GM21390 (cell line): ENCODE measurements around the gene TM2D3.

ENCODE experiments used
- ATAC-seq: cut with Tn5 transposase; IDR thresholded peaks from one replicate; pipeline ENCODE4 v1.9.1; 2021; ENCODE audit not compliant: unreplicated experiment

TM2D3 gene

GRCh38 chr15:101625980-101626379 is 26.2 kb downstream of the TM2D3 start:
- ATAC-seq: no peak

DNA sequence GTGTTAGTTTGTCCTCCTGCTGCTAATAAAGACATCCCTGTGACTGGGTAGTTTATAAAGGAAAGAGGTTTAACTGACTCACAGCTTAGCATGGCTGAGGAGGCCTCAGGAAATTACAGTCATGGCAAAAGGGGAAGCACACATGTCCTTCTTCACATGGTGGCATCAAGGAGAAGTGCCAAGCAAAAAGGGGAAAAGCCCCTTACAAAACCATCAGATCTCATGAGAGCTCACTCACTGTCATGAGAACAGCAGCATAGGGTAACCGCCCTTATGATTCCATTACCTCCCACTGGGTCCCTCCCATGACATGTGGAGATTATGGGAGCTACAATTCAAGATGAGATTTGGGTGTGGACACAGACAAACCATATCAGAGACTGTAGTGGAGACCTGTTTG is 27.0 kb downstream of the TM2D3 start:
- ATAC-seq: no peak

GRCh38 chr15:101623367-101624304 is 28.5 kb downstream of the TM2D3 start:
- no peak for ATAC-seq

- no peak for ATAC-seq
Measured at GRCh38 chr15:101621961-101622360, 30.2 kb downstream of the TM2D3 start.

DNA sequence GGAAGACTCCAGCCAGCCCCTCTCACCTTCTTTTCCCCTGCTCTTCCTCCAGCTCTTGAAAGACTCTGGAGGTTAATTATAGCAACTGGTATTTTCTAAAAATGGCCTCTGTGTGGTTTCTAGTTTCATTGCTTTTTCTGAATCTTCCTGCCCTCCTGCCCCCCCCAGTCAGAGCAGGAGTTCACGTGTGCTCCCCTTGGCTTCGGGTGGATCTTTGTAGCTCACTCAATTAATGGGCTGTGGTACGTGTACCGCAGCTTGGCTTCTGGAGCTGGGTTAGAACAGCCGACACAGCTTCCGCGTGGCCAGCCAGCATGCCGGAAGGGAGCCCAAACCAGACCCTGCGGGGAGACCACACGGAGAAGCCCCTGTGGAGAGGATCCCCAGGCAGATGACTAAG is 31.5 kb downstream of the TM2D3 start:
- ATAC-seq: no peak

GRCh38 chr15:101619615-101619865 is 32.6 kb downstream of the TM2D3 start:
- no peak for ATAC-seq

GRCh38 chr15:101618851-101619614 is 33.1 kb downstream of the TM2D3 start:
- no peak for ATAC-seq

DNA sequence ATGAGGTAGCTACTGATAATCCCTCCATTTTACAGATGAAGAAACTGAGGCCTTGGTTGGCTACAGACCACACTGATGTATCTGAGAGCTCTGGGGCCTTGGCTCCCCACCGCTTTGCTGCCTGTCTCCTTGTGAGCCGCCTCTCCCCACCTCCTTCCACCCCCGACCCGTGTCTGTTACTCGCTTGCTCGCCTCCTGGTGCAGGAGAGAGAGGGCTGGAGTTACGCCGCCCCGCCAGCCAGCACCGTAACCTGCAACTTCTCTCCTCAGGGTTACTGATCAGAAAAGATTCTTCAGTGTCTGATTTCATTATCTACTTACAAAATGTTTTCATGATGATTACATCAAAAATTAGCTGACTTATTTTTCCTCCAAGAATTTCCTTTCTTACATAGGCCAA is 34.1 kb downstream of the TM2D3 start:
- ATAC-seq: no peak

GRCh38 chr15:101617390-101617965 is 34.7 kb downstream of the TM2D3 start:
- ATAC-seq: no peak

DNA sequence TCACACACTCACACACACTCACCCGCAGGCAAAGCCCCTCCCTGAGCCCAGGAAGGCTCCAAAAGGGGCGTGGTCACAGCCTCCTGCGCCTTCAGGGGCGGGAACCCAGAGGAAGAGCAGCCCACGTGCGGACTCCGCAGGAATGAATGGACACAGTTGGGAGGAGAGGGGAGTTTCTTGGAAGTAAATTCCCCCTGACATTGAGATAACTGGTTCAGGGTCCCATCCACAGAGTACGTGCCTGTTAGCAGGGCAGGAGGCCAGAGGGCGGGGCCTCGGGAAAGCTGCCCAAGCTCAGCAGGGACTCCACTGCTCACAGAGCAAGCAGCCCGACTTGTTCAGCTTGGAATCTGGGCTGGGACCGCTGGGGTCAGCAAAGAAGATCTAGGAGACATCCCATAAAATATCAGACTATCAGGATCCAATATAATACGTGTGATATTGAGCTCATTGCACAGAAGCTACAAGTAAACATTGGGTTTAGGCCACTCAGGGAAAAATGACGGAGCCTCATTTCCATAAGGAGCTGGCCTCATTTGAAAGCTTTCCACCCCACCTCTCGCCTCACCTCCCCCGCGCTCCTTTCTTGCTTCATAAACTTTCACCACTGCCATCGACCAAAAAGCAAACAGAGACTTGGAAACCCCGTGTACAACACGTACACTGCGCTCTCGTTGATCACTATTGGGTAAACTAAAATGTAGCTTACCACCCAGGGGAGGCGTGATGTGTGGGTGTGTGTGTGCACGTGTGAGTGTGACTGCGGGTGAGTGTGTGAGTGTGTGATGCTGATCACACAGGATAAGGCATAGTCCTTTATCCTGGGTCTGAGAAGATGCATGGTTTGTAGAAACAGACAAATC is 36.0 kb downstream of the TM2D3 start:
- no peak for ATAC-seq

DNA sequence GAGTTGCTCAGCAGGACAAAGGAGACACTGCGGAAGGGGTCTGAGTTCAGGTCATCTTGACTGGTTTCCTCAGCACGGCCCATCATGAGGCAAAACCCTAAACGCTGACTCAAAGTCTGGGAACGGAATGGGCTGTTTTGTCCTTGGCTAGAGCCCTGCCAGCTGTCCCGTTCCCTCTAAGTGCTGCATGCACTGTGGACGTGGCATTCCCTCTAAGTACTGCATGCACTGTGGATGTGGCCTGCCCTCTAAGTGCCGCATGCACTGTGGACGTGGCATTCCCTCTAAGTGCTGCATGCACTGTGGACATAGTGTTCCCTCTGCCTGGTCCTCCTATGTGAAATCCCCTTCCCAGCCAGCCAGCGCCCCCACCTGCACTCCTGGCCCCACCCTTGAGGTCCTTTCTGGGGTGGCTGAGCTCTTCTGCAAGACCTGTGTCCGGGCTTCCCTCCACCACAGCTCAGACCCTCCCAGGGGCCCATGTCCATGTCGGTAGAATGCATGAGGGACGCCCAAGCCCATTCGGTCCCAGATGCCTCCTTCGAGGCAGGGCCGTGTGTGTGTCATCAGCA is 36.7 kb downstream of the TM2D3 start:
- no peak for ATAC-seq

DNA sequence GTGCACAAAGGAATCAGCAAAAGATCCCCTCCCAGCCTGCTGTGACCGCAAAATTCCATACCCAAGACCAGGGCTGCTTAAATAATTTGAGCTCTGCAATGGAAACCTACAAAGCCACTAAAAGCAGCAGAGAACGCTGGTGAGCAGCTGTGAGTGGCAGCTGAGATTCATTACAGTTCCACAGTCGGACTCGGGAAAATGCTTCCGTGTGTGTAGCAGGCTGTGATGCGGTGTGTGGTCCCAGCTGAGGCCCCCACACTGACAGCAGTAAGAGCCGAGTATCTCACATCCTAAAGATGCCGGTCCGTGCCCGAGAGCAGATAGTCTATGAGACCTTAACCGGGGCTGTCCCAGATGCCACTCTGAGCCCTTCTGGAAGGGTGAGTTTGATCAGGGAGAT is 37.4 kb downstream of the TM2D3 start:
- ATAC-seq: no peak

DNA sequence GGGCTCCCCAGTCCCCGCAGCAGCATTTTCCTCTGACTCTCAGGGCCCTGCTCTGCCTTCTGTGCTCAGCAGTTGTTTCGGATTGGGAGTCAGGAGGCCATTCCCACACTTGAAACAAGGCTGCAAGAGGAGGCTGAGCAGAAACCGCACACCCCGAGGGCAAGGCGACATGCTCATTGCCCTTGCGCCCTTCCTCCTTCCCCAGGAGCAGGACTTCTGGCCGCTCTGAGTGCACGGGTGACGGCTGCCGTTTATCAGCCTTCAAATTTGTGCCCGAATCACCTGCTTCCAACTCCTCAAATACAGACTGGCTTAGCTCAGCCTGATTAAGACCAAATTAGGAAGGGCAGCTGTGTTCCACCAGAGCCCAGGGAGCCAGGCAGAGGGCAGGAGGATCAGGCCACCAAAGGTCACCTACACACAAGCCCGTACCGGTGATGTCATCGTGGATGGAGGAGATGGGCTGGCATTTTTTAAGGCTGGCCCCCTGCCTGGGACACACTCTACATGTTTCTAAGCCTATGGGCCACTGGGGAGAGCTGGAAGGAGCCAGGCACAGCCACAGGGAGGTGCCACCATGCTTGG is 38.1 kb downstream of the TM2D3 start:
- no peak for ATAC-seq

GRCh38 chr15:101613130-101614000 is 38.8 kb downstream of the TM2D3 start:
- ATAC-seq: no peak

DNA sequence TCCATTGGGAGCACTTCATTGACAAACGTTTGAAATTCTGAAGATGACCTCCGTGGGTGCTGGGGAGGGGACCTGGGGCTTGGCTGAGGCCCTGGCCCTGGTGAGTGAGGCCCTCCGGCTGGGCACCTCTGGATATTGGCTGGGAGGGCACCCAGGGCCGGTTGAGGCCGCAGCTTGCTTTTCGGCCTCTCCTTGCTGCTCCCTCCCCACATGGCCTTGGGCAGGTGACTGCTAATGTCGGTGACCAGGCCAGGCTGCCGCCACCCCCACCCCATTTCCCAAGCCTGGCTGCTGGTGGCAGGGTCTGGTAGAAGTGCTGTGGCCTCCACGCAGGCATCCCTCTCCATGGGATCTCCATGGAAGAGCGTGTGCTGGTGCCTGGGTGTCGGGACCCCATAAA is 39.5 kb downstream of the TM2D3 start:
- ATAC-seq: no peak

- no peak for ATAC-seq
Measured at GRCh38 chr15:101611580-101612299, 40.4 kb downstream of the TM2D3 start.

DNA sequence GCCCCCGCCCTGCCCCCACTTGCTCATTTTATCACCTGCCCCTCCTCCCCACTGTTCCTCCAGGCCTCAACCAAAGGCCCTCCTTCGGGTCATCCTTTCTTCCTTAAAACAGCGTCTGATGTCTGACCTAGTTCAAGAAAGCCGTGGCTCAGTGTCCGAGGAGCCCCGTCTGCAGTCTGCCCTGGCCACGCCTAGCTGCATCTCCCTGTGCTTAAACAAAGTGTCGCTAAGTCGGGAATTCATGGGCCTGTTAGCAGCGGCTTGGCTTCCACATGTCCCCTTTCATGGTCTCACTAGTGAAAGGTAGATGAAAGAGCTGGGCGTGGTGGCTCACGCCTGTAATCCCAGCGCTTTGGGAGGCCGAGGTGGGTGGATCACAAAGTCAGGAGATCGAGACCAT is 41.2 kb downstream of the TM2D3 start:
- ATAC-seq: no peak

DNA sequence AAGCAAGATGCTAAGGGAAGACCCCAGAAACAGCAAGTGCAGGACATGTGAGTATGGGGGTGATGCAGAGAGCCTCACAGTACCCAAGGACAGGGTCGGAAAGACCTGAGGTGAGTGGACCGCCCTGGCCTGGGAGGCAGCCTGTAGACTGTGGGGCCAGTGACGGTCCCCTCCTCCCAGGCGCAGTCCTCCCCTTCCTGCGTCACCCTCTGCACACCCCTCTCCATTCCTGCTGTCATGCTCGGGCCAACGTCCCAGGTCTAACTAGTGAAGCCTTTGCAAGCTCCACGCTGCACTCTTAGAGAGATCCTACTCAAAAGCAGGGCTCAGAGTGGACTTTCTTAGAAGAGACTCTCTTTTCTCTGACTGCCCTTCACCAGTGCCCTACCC is 41.6 kb downstream of the TM2D3 start:
- no peak for ATAC-seq
